Measurements from ENCODE around the gene DGCR2.
A peak's percentile ranks its signal among the peaks of the same experiment; 100 is the strongest.

Gene DGCR2

GRCh38 chr22:19125474-19126308, 3.5 kb upstream of the DGCR2 start:
- Mint-ChIP-seq H3K27me3 (no peaks in the 10 kb centered on the region), H3K4me1 (ENCODE audit: low read depth) (peaks cover 17% of the 10 kb centered on the region), H3K9me3 (no peaks in the 10 kb centered on the region), H3K27ac (no peak overlapping the region), H3K36me3 (ENCODE audit: low read depth) (peaks cover 5% of the 10 kb centered on the region), H3K4me3 (no peak overlapping the region)
- no peak for DNase-seq

DNA sequence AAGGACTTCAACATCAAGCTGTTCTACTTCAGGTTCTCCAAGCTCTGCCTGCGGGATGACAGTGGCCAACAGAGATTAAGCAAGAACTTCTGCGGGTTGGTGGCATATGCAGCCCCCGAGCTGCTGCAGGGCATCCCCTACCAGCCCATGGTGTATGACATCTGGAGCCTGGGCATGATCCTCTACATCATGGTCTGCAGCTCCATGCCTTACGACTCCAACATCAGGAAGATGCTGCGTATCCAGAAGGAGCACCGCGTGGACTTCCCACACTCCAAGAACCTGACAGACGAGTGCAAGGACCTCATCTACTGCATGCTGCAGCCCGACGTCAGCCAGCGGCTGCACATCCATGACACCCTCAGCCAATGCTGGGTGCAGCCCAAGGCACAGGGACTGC, 2.8 kb upstream of the DGCR2 start:
- no peak overlapping the region for H3K4me3 Mint-ChIP-seq
- H3K27ac Mint-ChIP-seq: no peak overlapping the region
- peaks cover 11% of the 10 kb centered on the region for H3K36me3 Mint-ChIP-seq (ENCODE audit: low read depth)
- DNase-seq: no peak
- no peaks in the 10 kb centered on the region for H3K27me3 Mint-ChIP-seq
- H3K4me1 Mint-ChIP-seq (ENCODE audit: low read depth): peaks cover 24% of the 10 kb centered on the region
- no peaks in the 10 kb centered on the region for H3K9me3 Mint-ChIP-seq

- H3K9me3 Mint-ChIP-seq: no peaks in the 10 kb centered on the region
- no peak overlapping the region for H3K27ac Mint-ChIP-seq
- peaks cover 16% of the 10 kb centered on the region for H3K36me3 Mint-ChIP-seq (ENCODE audit: low read depth)
- H3K27me3 Mint-ChIP-seq: no peaks in the 10 kb centered on the region
- H3K4me1 Mint-ChIP-seq (ENCODE audit: low read depth): peaks cover 29% of the 10 kb centered on the region
- DNase-seq: no peak
- no peak overlapping the region for H3K4me3 Mint-ChIP-seq
These were observed 2.2 kb upstream of the DGCR2 start for GRCh38 chr22:19124377-19124776.

DNA sequence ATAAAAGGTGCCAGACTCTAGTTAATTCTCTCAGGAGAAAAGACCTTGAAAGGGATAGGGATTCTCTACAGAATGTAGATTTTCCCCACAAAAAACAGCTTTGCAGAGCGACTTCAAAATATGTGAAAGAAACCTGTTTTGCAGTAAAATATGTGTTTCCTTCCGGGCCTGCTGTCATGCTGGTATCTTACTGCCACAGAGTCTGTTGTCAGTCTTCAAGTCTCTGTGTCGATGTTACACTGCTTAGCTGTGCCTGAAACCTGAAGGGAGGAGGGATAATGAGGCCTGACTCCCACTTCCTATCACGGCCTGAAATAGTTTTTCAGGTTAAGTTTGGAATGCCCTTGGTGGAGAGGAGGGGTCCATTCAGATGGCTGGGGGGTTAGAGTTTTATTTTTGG, 1.7 kb upstream of the DGCR2 start:
- no peak for DNase-seq
- H3K27ac Mint-ChIP-seq: no peak overlapping the region
- H3K27me3 Mint-ChIP-seq: no peaks in the 10 kb centered on the region
- peaks cover 33% of the 10 kb centered on the region for H3K4me1 Mint-ChIP-seq (ENCODE audit: low read depth)
- peaks cover 17% of the 10 kb centered on the region for H3K36me3 Mint-ChIP-seq (ENCODE audit: low read depth)
- H3K4me3 Mint-ChIP-seq: no peak overlapping the region
- H3K9me3 Mint-ChIP-seq: no peaks in the 10 kb centered on the region

DNA sequence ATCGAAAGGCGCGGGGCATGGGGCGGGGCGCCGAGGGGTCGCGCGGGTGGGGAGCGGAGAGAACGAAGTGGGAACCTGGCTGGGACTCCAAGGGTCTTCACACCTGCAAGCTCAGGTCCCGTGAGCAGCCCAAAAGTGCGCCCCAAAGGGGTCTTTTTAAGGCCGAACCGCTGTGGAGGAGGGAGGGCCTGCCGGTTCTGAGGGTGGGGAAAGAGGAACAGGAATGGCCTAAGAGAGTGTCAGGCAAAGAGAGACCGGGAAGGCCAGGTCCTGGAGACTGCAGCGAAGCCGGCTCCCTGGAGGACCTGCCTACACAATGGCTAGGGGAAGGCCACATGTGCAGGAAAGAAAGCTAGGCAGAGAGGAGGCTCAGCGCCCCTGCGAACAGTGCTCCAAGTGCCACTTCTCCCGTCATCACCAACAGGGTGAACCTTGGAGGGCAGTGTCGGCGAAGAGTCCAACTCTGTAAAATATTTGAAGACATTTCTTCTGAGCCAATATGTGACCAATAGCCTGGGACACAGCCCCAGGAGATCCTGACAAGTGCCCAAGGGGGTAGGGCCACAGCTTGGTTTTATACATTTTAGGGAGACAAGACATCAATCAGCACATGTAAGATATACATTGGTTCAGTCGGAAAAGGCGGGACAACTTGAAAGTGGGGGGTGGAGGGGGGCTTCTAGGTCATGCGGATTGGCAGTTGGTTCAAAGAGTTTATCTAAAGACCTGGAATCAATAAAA, 710 bp upstream of the DGCR2 start:
- DNase-seq: no peak
- Mint-ChIP-seq H3K27ac (peak overlapping the region; percentile 84), H3K36me3 (ENCODE audit: low read depth) (peaks cover 21% of the 10 kb centered on the region), H3K9me3 (no peaks in the 10 kb centered on the region), H3K4me3 (peak overlapping the region; percentile 79), H3K27me3 (no peaks in the 10 kb centered on the region), H3K4me1 (ENCODE audit: low read depth) (peaks cover 42% of the 10 kb centered on the region)

DNA sequence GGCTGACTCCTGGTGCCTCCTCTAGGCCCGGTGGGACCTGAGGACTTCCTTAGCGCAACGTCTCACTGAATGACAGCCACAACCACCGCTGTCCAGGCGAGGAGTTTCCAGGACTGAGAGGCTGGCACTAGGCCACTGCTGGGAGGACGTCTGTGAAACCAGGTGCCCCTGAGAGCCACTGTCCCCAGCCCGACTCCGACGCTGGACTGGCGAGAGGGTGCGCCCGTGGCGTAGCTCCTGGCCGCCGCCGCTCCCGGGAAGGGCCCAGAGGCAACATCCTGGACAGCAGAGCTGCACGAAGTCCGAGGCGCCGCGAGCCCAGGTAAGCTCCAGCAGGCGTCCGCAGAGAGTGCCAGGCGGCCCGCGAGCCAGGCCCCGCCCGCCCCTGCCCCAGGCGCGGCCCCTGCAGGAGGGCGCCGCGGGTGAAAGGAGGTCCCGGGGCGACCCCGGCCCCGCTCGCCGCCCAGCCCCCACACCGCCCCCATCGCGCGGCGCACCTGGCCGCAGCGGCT, 525 bp downstream of the DGCR2 start:
- peaks cover 54% of the 10 kb centered on the region for H3K4me1 Mint-ChIP-seq (ENCODE audit: low read depth)
- peak; percentile 62 for DNase-seq
- H3K36me3 Mint-ChIP-seq (ENCODE audit: low read depth): peaks cover 24% of the 10 kb centered on the region
- H3K27me3 Mint-ChIP-seq: no peaks in the 10 kb centered on the region
- H3K4me3 Mint-ChIP-seq: peak overlapping the region; percentile 92
- peak overlapping the region; percentile 85 for H3K27ac Mint-ChIP-seq
- no peaks in the 10 kb centered on the region for H3K9me3 Mint-ChIP-seq

GRCh38 chr22:19120829-19121630, 1.2 kb downstream of the DGCR2 start:
- H3K4me3 Mint-ChIP-seq: peak overlapping the region; percentile 92
- H3K27ac Mint-ChIP-seq: peak overlapping the region; percentile 85
- no peak for DNase-seq
- H3K36me3 Mint-ChIP-seq (ENCODE audit: low read depth): peaks cover 27% of the 10 kb centered on the region
- peaks cover 61% of the 10 kb centered on the region for H3K4me1 Mint-ChIP-seq (ENCODE audit: low read depth)
- H3K9me3 Mint-ChIP-seq: no peaks in the 10 kb centered on the region
- H3K27me3 Mint-ChIP-seq: no peaks in the 10 kb centered on the region

GRCh38 chr22:19119949-19120348, 2.3 kb downstream of the DGCR2 start:
- Mint-ChIP-seq H3K9me3 (no peaks in the 10 kb centered on the region), H3K27ac (peak overlapping the region; percentile 65), H3K27me3 (no peaks in the 10 kb centered on the region), H3K4me1 (ENCODE audit: low read depth) (peaks cover 71% of the 10 kb centered on the region), H3K36me3 (ENCODE audit: low read depth) (peaks cover 35% of the 10 kb centered on the region), H3K4me3 (peak overlapping the region; percentile 92)
- no peak for DNase-seq

- Mint-ChIP-seq H3K36me3 (ENCODE audit: low read depth) (peaks cover 40% of the 10 kb centered on the region), H3K27ac (peak overlapping the region; percentile 45), H3K9me3 (no peaks in the 10 kb centered on the region), H3K4me3 (no peak overlapping the region), H3K4me1 (ENCODE audit: low read depth) (peaks cover 77% of the 10 kb centered on the region), H3K27me3 (no peaks in the 10 kb centered on the region)
- peak; percentile 47 for DNase-seq
These were observed 3.8 kb downstream of the DGCR2 start for GRCh38 chr22:19118329-19118880.

GRCh38 chr22:19117111-19117512, 5.1 kb downstream of the DGCR2 start:
- H3K4me1 Mint-ChIP-seq (ENCODE audit: low read depth): peaks cover 77% of the 10 kb centered on the region
- H3K36me3 Mint-ChIP-seq (ENCODE audit: low read depth): peaks cover 42% of the 10 kb centered on the region
- no peak overlapping the region for H3K4me3 Mint-ChIP-seq
- no peaks in the 10 kb centered on the region for H3K27me3 Mint-ChIP-seq
- no peaks in the 10 kb centered on the region for H3K9me3 Mint-ChIP-seq
- no peak for DNase-seq
- H3K27ac Mint-ChIP-seq: no peak overlapping the region

- Mint-ChIP-seq H3K4me3 (no peak overlapping the region), H3K27ac (peak overlapping the region; percentile 67), H3K9me3 (no peaks in the 10 kb centered on the region), H3K4me1 (ENCODE audit: low read depth) (peaks cover 78% of the 10 kb centered on the region), H3K36me3 (ENCODE audit: low read depth) (peaks cover 37% of the 10 kb centered on the region), H3K27me3 (no peaks in the 10 kb centered on the region)
- no peak for DNase-seq
These were observed 6.6 kb downstream of the DGCR2 start for GRCh38 chr22:19115628-19116027.

GRCh38 chr22:19114984-19115552, 7.1 kb downstream of the DGCR2 start:
- DNase-seq: no peak
- Mint-ChIP-seq H3K27ac (peak overlapping the region; percentile 60), H3K36me3 (ENCODE audit: low read depth) (peaks cover 32% of the 10 kb centered on the region), H3K4me3 (no peak overlapping the region), H3K27me3 (no peaks in the 10 kb centered on the region), H3K9me3 (no peaks in the 10 kb centered on the region), H3K4me1 (ENCODE audit: low read depth) (peaks cover 77% of the 10 kb centered on the region)

DNA sequence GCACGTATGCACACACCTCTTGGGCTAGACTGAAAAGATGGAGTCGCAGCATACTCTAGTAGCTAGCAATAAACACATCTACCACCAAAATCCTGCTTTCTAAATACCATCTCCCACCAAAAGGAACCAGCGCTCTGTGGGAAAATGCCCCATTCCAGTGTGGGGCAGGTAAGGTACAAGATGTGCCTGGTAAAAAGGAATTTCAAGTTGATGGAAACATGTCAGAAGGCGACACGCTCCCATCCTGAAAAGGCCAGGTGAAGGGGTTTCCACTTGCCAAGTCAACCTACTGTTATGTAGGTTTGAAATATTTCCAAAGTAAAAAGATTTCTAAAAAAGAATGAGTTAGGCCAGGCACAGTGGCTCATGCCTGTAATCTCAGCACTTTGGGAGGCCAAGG, 8.8 kb downstream of the DGCR2 start:
- no peak overlapping the region for H3K27ac Mint-ChIP-seq
- H3K9me3 Mint-ChIP-seq: no peaks in the 10 kb centered on the region
- no peak for DNase-seq
- peaks cover 78% of the 10 kb centered on the region for H3K4me1 Mint-ChIP-seq (ENCODE audit: low read depth)
- H3K36me3 Mint-ChIP-seq (ENCODE audit: low read depth): peaks cover 21% of the 10 kb centered on the region
- H3K27me3 Mint-ChIP-seq: no peaks in the 10 kb centered on the region
- no peak overlapping the region for H3K4me3 Mint-ChIP-seq

DNA sequence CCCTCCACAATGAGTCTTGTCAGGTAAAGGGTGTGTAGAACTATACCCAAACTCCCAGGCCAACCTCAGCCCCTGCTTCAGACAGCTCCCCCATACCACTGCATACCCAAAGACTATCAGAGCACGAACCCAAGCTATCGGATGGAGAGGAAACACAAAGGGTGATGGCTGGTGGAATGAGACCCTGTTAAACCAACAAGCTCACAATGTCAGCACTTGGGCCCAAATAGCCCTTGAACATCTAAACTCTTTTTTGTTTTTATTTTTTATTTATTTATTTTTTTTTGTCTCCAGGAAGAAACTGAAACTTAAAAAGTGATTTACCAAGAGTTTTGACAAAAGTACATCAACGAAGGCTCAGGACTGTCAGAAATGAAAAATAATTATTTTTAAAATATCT, 10.6 kb downstream of the DGCR2 start:
- peak overlapping the region; percentile 81 for H3K27ac Mint-ChIP-seq

More for the DNA sequence above, 10.6 kb downstream of the DGCR2 start:
- Mint-ChIP-seq H3K9me3 (no peaks in the 10 kb centered on the region), H3K4me3 (no peak overlapping the region), H3K27me3 (no peaks in the 10 kb centered on the region), H3K36me3 (ENCODE audit: low read depth) (peaks cover 18% of the 10 kb centered on the region), H3K4me1 (ENCODE audit: low read depth) (peaks cover 76% of the 10 kb centered on the region)
- DNase-seq: no peak

All from activated T-cell treated with anti-CD3 and anti-CD28 coated beads, Interleukin-2, amount 50 U/mL, for 24 hours (primary cell).